ENCODE measurements around the gene GPR101.

DNA sequence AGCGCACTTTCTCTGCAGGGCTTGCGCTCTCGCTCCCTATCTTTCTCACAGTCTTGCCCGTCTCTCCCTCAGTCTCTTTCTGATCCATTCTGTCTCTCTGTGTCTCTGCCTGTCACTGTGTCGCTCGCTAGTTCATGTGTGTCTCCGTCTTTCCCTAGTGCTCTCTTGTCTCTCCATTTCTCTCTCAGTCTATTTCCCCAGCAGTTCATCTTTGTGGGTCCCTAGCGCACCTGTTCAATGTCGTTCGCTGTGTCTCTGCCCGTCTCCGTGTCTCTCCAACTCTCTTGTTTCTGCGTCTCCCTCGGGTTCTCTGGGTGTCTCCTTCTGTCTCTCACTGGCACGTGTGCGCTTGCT lies 1.5 kb downstream of the GPR101 start:
- no peak for TF ChIP-seq YY1 (IDR thresholded peaks at IDR 0.05; ENCODE audit: low read depth, low read length)
- TF ChIP-seq CTCF (IDR thresholded peaks at IDR 0.05 in 2 of 3, conservative IDR thresholded peaks at IDR 0.05 in 1 of 3; ENCODE audit: control insufficient read depth in 2 of 3, extremely low read depth in 1 of 3, insufficient read depth in 1 of 3, low read depth in 3 of 3, low read length in 3 of 3), result no peak
- no peak for TF ChIP-seq EZH2 (IDR thresholded peaks at IDR 0.05; ENCODE audit: borderline replicate concordance, control insufficient read depth, low read depth, low read length)
- no peak for TF ChIP-seq POLR2A (IDR thresholded peaks at IDR 0.05; ENCODE audit: low read depth, low read length)
- no peak for TF ChIP-seq POLR2AphosphoS5 (IDR thresholded peaks at IDR 0.05; ENCODE audit: low read length)
- no peak for TF ChIP-seq NFYB (IDR thresholded peaks at IDR 0.05; ENCODE audit: insufficient read depth, low read depth, low read length)
- no peak for TF ChIP-seq NR2F1 (conservative IDR thresholded peaks at IDR 0.05)
- TF ChIP-seq RFX5 (IDR thresholded peaks at IDR 0.05; ENCODE audit: low read depth, low read length), result no peak
- no peak for TF ChIP-seq SP1 (IDR thresholded peaks at IDR 0.05; ENCODE audit: low read depth, low read length)
- no peak for TF ChIP-seq NFIC (IDR thresholded peaks at IDR 0.05; ENCODE audit: low read depth, low read length)
- no peak for TF ChIP-seq ASH2L (IDR thresholded peaks at IDR 0.05; ENCODE audit: borderline replicate concordance, low read depth)
- TF ChIP-seq MXI1 (IDR thresholded peaks at IDR 0.05; ENCODE audit: low read depth, low read length), result no peak

All from GM12878 (cell line).